Anterior cingulate cortex (tissue), 58 donors: ENCODE data around the gene CSRNP2.
A peak's percentile ranks its signal among the peaks of the same experiment; 100 is the strongest.
"Not testable (repeated sequence)": the region's sequence is repeated elsewhere in the genome, so short reads cannot be mapped to it uniquely, and the experiment has no call there.

Source experiments
- DNase-seq, 58 donors: peaks; one replicate each; lab custom pipeline; 2025; lab: John Stamatoyannopoulos, UW

Gene CSRNP2

DNA sequence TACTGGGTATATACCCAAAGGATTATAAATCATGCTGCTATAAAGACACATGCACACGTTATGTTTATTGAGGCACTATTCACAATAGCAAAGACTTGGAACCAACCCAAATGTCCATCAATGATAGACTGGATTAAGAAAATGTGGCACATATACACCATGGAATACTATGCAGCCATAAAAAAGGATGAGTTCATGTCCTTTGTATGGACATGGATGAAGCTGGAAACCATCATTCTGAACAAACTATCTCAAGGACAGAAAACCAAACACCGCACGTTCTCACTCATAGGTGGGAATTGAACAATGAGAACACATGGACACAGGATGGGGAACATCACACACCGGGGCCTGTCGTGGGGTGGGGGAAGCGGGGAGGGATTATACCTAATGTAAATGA is 4.5 kb downstream of the CSRNP2 start:
- not testable (repeated sequence) for DNase-seq

DNA sequence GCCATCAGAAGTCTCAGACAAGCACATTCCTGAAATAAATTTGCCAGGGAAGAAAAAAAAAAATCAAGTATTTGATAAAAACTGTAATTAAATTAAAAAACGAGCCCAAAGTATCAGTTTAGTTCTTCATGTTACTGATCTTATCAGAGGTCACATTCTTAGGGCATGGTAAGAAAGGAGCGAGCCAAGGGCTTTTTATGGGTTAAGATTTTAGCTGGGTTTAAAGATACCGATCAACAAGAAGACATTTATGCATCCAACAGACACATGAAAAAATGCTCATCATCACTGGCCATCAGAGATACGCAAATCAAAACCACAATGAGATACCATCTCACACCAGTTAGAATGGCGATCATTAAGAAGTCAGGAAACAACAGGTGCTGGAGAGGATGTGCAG is 5.0 kb downstream of the CSRNP2 start:
- not testable (repeated sequence) for DNase-seq

DNA sequence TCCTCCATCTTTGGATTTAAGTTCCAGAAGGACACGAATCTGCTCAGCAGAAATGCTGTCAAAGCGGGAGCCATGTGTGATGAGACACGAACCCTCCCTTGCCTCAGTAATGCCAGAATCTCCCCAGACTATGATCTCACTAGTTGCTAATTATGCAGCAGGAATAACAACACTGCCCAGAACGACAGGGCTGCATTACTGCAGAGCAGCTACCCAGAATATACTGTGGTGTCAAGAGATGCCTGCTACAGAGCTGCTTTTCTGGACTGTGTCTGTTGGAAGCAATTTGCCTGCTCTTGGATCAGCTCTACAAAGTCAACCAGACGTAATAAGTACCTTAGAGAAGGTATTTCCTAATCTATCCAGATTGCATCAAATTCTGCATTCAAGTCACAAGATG is 5.5 kb downstream of the CSRNP2 start:
- peak in 42 of 58 donors; percentile 3 to 80 (median 26) for DNase-seq

DNA sequence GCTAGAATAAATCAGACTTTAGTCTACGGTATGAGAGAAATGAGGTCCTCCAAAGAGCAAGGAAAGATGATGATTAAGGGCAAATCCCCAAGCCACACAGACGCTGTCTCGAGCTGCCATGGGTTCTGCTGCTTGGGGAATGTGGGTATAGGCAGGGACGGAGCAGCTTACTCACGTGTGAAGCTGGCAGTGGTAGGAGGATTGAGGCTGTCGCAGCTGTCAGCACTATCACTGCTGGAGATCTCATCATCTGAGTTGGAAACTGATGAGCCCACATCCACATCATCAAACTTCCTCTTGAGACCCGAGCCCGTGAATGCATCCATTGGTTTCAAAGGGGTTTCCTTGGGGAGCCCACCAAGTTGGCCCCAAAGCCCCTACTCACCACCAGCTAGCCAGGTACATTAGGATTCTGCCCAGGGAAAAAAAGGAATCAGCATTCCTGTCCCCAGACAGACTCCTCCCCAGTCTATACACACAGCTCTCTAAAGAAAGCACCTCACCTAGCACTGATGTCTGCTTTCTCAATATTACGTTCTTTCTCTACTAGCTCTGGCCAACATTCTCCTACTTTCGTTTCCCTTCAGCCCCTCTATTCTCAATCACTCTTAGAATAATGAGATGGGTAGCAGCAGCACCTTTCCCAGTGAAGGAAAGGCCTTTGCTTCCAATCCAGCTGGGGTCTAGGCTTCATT is 7.0 kb downstream of the CSRNP2 start:
- DNase-seq: peak in 12 of 58 donors; percentile 2 to 29 (median 14)

DNA sequence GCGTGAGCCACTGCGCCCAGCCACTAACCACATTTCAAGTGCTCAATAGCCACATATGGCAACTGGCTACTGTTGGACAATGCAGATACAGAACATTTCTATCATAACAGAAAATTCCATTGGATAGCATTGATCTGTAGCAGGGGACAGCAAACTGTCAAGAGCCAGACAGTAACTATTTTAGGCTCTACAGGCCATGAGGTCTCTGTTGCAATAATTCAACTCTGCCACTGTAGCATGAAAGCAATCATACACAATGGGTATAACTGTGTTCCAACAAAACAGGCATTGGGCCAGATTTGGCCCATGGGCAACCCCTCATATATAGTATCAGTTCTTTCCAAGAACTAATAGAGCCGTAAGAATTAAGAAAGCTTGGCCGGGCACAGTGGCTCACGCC is 8.0 kb downstream of the CSRNP2 start:
- no peak for DNase-seq

DNA sequence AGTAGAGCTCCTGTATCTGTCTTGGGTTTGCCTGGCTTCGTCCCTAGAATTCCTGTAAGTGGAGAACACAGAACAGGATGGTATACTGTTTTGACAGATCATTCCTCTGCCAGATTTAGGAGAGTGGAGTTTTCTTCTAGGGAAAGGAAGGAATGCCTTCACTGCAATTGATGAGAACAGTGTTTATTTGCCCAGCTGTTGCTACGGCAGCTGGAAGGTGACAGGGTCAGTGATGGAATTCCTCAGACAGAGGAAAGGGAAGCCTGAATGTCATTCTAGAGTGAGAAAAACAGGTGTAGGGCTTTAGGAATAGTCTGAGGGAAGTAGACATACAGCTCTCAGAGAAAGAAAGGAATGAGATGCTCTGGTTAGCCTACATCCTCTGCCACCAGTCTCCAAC is 11.7 kb downstream of the CSRNP2 start:
- no peak for DNase-seq

DNA sequence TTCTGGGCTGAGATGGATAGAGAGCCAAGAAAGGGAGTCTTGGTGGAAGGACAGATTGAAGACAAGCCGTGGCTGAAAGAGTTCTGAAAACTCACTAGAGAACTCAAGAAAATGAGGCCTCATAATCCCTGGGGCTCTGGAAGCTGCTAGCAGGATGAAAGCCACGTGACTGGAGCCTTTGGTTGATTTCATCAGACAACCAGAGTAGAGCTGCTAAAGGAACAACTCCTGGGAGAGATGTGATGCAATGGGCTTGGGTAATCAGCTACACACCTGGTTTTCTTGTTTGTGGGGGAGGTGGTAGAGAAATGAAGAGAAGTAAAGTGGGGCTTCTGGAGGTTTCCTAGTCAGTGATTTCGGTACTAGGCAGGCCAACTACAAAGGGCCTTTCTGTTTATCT is 13.4 kb downstream of the CSRNP2 start:
- no peak for DNase-seq

DNA sequence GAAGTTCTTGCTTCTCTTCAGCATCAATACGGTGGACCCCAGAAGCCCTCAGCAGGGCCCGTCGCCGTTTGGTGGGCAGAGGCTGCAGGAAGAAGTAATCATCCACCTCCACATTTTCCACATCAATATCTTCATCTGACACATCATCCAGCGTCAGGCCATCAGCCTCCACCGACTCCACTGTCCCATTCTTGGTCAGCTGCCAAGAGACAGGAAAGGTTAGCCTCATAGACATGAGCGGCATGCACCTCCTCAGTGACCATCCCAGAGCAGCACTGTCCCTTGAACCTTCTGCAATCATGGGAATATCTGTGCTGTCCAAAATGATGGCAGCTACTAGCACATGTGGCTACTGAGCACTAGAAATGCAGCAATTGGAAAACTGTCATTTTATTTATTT is 15.6 kb downstream of the CSRNP2 start:
- no peak for DNase-seq

DNA sequence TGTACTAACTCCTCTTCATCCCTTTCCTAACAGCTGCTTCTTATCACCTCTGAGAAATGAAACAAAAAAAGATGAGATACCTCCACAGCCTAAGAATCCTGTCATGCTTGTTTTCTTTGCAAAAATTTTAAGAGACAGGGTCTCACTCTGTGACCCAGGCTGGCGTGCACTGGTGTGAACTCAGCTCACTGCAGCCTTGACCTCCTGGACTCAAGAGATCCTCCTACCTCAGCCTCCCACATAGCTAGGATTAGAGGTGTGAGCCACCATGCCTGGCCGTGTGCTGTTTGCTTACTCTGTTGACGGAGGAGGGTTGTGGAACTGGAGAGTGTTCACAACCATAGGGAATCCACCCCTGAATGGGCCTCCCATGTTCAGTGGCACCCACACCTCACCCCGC is 16.2 kb downstream of the CSRNP2 start:
- no peak for DNase-seq

DNA sequence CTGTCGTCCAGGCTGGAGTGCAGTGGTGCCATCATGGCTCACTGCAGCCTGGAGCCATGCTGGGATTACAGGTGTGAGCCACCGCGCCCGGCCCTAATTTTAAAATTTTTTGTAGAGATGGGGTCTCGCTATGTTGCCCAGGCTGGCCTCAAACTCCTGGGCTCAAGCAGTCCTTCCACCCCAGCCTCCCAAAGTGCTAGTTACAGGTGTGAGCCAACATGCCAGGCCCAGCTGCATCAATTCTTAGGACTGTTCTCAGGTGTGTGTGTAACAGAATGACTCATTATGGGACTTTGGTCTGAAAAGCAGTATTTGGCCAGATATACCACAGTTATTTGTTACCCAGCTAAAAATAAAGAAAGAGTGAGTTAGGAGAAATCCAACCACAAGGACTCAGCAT is 17.9 kb downstream of the CSRNP2 start:
- no peak for DNase-seq

DNA sequence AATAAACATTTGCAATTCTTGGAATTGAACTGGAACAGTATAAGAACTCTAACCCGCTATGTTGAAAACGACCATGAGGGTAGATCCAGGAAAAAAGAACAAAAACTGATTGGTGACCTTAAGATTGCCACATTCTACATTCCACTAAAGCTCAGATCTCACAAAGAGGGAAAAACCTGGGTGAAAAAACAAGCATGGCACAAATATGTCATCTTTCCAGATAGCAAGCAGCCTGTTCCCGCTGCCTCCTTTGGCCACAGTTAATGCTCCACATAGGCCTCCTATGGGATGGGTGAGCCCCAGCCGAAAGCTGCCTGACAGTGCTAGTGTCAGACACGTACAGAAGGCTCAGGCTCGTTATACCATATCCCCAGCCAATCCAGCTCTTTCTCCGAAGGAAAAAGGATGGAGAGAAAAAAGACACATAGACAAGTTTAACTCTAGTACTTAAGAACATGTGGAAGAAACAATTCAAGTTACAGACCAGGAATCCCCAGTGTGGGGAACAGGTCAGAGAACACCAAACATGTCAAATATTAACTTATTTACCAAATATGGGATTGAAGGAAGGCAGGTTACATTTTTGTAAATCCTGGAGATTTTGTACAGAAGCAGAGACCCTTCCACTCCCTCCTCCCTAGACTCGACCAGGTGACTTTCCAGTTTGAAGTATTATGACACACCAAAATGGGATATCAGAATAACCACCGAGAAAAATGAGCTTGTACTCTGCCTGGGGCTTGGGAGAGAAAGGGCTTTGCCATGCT is 20.6 kb downstream of the CSRNP2 start:
- no peak for DNase-seq

DNA sequence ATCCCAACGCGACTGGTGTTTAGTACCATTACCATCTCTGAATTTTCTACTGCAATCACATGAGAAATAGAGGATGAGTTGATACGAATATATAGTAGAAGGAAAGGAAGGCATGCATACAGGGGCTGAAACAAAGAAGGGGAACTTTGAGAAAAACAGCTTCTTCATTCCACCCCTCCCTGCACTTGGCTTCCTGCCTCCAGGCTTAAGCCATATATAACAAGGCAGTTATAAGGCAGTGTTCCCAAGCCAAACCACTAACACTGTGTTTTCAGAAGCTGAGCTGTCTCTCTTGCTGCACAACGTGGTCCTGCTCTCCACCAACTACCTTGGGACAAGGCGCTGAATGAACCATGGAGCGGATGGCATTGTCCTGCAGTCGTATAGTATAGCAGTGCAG is 24.3 kb downstream of the CSRNP2 start:
- no peak for DNase-seq

DNA sequence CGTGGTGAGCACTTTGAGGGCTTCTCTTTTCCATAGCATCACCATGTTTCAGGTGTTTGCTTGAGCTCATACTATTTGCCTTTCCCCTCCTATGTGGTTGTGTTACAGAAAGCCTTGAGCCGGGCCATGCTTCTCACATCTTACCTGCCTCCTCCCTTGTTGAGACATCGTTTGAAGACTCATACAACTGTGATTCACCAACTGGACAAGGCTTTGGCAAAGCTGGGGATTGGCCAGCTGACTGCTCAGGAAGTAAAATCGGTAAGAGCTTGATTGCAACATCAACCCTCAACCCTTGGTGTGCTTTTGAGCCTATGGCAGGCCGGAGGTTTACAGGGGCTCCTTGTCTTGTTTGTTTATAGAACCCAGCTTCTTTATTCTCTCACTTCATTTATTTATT is 27.2 kb downstream of the CSRNP2 start:
- DNase-seq: no peak

DNA sequence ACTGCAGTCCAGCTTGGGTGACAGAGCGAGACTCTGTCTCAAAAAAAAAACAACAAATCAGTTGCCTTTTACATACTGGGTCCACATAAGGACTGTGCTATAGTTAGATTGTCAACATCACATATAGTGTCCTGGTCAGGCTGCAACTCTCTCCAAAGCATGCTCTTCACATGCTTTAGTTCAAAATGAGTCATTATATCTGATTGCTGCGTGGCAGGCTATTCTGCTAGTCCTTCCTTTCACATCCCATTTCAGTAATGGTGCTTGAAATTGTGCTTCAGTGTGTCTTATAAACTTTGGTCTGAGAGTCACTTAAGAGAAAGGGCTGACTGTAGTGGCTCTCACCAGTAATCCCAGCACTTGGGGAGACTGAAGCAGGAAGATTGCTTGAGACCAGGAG is 28.3 kb downstream of the CSRNP2 start:
- no peak for DNase-seq

DNA sequence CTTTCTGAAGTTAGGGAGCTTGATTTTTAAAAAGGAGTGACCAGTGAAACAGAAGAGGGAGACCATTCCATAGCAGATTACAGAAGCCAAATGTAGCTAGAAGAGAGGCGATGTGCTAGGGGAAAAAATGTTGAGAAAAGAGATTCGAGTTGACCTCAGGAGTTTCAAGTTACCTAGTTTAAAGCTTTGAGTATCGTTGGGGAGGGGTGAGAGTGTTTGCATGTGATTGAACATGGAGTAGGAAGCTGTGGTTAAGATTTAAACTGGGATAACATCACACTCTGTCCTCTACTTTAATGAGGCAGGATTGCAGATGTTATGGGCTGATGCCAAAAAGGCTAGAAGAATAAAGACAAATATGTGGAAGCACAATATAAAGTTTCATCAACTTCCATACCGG is 31.6 kb downstream of the CSRNP2 start:
- DNase-seq: no peak

DNA sequence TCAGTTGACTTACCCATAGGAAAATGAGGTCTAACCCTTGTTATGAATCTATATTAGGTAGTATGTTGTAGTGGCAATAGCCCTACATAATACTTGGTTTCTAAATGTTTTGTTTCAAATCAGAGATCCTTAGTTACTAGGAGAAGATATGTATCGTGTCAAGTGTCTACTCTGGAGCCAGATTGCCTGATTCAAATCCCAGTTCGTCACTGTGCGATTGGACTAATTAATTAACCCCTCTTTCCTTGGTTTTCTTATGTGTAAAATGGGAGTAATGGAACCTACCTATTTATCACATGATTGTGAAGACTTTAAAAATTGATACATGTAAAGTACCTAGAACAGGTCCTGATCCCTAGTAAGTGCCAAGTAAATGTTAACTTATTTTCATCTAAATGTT is 33.9 kb downstream of the CSRNP2 start:
- DNase-seq: no peak

DNA sequence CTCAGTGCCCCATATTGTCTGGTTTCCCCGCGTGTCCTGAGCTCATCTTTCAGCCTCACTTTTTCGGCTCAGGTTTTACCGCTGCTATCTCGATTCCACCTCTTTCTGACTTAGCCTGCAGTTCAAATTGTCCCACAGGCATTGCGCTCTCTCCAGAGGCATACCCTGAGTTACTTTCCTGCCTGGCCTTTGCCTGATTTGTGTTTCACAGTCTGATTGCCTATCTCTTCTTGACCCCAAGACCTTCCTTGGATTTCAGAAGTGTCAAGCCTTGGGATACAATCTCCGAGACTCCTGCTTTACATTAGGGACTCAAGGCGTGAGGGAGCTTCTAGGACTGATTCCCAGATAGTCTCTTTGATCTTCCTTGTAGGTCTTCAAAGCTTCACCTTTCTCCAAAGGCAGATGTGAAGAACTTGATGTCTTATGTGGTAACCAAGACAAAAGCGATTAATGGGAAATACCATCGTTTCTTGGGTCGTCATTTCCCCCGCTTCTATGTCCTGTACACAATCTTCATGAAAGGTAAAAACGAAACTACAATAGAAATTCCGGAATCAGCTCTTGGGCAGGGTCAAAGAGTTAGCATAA is 34.6 kb downstream of the CSRNP2 start:
- DNase-seq: no peak

DNA sequence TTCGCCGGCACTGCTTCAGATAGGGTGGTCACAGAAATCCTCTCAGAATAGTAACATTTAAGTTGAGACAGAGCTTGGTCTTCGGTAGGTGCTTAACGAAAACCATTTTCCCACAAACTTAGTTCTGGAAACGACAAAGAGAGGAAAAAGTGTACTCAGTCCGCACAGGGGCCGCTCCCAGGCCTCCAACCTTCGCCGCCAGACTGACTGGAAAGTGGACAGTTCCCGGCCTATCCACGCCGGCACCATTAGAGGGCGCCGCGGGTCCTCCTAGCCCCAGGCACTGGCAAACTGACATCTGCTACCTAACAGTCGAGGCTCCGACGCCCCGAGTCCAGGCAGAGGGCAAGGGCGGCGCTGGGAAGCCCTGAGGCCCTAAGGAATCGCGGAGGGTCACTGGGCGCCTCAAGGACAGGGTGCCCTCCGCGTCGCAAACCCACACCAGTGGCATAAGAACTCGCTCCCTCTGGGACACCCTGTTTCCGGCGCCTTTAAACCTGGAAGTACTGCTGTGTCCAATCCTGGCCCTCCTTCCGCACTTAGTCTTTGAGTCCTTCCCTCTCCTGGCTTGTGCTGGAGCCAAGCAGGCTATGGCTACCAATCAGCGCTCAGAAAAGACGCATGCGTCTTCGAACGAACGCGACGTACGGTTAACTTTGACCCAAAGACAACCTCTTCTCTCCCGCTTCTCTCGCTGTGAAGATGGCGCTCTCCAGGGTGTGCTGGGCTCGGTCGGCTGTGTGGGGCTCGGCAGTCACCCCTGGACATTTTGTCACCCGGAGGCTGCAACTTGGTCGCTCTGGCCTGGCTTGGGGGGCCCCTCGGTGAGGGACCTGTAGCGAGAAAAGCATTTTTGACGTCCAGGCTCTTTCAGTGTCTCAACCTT is 35.5 kb downstream of the CSRNP2 start, which contains the start of gene LETMD1:
Gene LETMD1, plus strand, starts transcription at position 673 of the 886 bp plus-strand sequence. Its CDS starts 30 bp downstream, at position 703.
- peak; percentile 72 to 99 (median 96) for DNase-seq

DNA sequence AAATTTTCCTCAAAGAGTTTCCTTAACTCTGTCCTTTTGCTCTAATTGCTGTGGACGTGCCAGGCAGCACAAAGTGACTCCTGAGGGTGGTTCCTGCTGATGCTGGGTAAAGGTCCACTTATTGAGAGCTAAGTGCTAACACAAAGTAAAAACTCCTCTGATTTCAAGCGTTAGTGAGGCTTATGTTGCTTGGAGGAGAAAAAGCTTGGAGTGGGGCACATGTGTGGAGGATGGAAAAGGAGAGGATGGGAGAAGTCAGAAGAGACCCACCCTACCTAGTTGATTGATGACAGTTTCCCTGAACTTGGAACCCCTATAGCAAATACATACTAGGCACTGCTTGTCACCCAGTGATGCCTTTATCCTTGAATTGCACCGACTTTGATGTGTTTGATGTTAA is 47.1 kb downstream of the CSRNP2 start:
- DNase-seq: no peak

DNA sequence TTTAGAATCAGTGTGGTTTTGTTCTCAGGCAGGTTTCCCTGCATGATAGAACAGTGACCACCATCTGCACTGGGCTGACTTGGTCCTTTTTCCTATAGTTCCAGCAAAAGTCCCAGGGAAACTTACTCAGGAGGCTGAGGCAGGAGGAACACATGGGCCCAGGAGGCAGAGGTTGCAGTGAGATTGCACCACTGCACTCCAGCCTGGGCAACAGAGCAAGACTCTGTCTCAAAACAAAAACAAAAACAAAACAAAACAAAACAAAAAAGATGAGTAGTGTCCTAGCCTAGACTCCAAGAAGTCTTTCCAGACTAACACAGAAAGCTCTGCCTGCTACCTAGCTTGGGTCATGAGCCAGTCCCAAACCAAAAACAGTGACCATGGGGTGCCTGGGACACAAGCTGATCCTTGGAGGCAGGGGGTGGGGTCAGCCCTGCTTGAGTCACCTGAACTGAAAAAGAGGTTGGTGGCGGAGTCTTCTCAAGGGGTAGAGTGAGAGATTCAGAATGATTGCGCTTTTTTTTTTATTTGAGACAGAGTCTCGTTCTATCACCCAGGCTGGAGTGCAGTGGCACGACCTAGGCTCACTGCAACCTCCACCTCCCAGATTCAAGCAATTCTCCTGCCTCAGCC is 49.8 kb downstream of the CSRNP2 start:
- DNase-seq: no peak
